GM12874 (cell line): Measurements from ENCODE around the gene FBXL2.

Experiments
- CTCF ChIP-seq: IDR thresholded peaks from 2 replicates; pipeline ENCODE4 v1.5.1; 2011; ENCODE audit warnings: low read depth, mild to moderate bottlenecking, control low read depth, low read length, moderate library complexity; ENCODE audit not compliant: insufficient read depth

The FBXL2 gene

GRCh38 chr3:33273628-33274027, 3.6 kb upstream of the FBXL2 start:
- no peak for TF ChIP-seq CTCF

- TF ChIP-seq CTCF: no peak
Observed at GRCh38 chr3:33278163-33278562, 921 bp downstream of the FBXL2 start.

- no peak for TF ChIP-seq CTCF
Observed at GRCh38 chr3:33287672-33288282, 10.5 kb downstream of the FBXL2 start.

GRCh38 chr3:33299395-33300081, 22.3 kb downstream of the FBXL2 start:
- TF ChIP-seq CTCF: no peak

GRCh38 chr3:33312361-33312760, 35.1 kb downstream of the FBXL2 start:
- TF ChIP-seq CTCF: no peak

- no peak for TF ChIP-seq CTCF
Observed at GRCh38 chr3:33313331-33313730, 36.1 kb downstream of the FBXL2 start.

- no peak for TF ChIP-seq CTCF
Observed at GRCh38 chr3:33314993-33315392, 37.8 kb downstream of the FBXL2 start.
